LNCaP clone FGC (cell line): ENCODE data around the gene BLCAP.

Source experiments
- DNase-seq: peaks from one replicate; pipeline ENCODE4 v3.0.0-alpha.2; 2011; ENCODE audit warnings: low read depth
- H3K4me3 ChIP-seq: 2 replicates; pipeline ENCODE4 v1.5.1; 2011; ENCODE audit warnings: mild to moderate bottlenecking, low read depth, low read length, control low read depth
- TF ChIP-seq, protein P1 (sequence below): IDR thresholded peaks from 2 replicates; pipeline ENCODE4 v1.5.1; 2012; ENCODE audit warnings: mild to moderate bottlenecking; ENCODE audit not compliant: control insufficient read depth, insufficient read depth; ENCODE audit errors: extremely low read depth

Gene BLCAP

DNA sequence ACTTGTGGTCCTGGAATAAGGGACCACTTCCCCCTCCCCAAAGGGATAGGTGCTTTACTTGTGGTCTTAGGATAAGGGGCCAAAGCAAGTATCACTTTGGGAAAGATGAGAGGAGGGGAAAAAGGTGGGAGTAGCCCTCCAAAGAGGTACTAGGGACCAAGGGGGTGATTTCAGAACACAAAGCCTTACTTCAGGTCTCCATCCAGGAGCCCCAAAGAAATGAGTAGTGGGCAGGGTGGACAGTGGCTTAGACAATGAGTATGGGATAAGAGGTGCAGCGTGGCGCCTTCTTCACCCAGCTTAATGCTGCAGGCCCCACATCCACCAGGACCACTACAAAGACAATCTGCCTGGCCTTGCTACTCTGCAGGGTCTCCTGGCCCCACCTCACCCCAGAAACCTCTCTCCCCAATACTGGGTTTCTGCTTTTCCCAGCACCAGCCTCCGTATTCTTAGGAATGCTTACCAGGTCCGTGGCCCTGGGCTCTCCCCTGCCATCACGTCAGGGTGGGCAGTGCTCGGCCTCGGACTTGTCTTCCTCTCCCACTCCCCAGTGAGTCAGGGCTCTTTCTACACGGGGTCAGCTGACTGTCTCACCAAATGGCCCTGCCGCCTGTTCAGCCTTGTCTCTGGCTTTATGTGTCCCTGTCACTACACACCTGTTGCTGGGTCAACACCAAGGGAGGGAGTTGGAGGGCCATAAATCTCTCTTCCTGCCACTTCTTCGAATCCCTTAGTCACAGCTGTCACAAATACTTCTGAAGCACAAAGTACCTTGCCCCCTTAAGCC lies 3.6 kb downstream of the BLCAP start:
- DNase-seq = no peak
- H3K4me3 ChIP-seq = no peak overlapping the region
- TF ChIP-seq, protein P1, sequence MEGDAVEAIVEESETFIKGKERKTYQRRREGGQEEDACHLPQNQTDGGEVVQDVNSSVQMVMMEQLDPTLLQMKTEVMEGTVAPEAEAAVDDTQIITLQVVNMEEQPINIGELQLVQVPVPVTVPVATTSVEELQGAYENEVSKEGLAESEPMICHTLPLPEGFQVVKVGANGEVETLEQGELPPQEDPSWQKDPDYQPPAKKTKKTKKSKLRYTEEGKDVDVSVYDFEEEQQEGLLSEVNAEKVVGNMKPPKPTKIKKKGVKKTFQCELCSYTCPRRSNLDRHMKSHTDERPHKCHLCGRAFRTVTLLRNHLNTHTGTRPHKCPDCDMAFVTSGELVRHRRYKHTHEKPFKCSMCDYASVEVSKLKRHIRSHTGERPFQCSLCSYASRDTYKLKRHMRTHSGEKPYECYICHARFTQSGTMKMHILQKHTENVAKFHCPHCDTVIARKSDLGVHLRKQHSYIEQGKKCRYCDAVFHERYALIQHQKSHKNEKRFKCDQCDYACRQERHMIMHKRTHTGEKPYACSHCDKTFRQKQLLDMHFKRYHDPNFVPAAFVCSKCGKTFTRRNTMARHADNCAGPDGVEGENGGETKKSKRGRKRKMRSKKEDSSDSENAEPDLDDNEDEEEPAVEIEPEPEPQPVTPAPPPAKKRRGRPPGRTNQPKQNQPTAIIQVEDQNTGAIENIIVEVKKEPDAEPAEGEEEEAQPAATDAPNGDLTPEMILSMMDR = no peak

- DNase-seq = no peak
- H3K4me3 ChIP-seq = no peak overlapping the region
- TF ChIP-seq, protein P1 = no peak
Measured at GRCh38 chr20:37523012-37523391, 4.7 kb downstream of the BLCAP start.

GRCh38 chr20:37522260-37523011 lies 5.2 kb downstream of the BLCAP start:
- TF ChIP-seq, protein P1 = no peak
- no peak for DNase-seq
- H3K4me3 ChIP-seq = no peak overlapping the region

GRCh38 chr20:37521061-37521771 lies 6.5 kb downstream of the BLCAP start, which contains the start of gene NNAT:
Gene NNAT (plus strand): TSS chr20:37521250. CDS start chr20:37521332, 82 bp downstream.
- no peak for DNase-seq
- TF ChIP-seq, protein P1 = no peak
- H3K4me3 ChIP-seq = no peak within 1 kb of the TSS

- TF ChIP-seq, protein P1 = no peak
- H3K4me3 ChIP-seq = no peak overlapping the region
- DNase-seq = no peak
Measured at GRCh38 chr20:37520419-37520955, 7.2 kb downstream of the BLCAP start.

DNA sequence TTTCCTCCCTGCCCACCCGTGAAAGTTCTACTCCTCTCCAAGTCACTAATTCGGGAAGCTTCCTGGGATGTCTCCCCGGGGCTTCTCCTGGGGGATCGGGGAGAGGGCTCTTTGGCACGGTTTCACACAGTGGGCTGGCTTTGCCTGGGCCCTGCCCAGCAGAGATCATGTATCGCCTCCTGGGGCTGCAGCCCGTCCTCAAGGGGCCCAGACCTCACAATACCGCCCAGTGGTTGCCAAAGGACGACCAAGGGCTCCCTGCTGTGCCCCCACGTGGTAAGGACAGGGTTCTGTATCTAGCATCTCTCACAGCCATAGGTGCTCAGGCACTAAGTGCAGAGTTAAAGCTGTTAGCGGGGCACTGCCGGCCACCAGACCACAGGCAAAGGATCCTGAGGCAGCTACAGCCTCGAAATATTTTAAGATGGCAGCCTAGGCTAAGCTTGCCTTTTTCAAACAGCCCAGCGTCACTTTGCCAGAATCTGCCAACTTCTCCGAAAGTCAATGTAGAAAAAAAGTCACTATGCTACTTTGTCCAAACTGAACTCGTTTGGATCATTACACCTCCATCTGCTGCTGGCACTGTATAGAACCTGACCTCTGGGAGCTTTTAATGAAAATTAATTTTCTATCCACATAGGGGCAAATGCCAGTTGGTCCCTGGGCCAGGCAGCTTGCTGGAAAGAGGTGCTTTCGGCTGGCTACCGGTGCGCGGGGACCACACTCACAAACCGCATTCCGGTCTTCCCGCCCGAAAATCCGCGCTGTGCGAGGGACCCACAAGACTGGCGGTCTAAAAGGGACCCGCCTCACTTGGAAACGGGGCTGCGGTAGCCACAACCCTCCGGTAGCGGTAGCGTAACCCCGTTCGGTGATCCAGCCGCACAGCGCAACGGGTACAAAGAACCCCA lies 7.9 kb downstream of the BLCAP start:
- DNase-seq = no peak
- H3K4me3 ChIP-seq = peak overlapping the region; percentile 40
- TF ChIP-seq, protein P1 = peak; percentile 42
